T-helper 1 cell treated with Interleukin-12 subunit alpha and Interleukin-12 subunit beta and Interleukin-4 antibody, amounts not matched to agents 30 μg/mL and 1 μg/mL, for 36 hours (primary cell): ENCODE measurements around the gene NTN1.

ENCODE experiments used
- H3K27ac Mint-ChIP-seq: one replicate; pipeline ENCODE4 v1.8.0; 2021; ENCODE audit warnings: mild to moderate bottlenecking, mixed read lengths
- H3K27me3 Mint-ChIP-seq: one replicate; pipeline ENCODE4 v1.8.0; 2021; ENCODE audit warnings: low read depth, mixed read lengths
- H3K36me3 Mint-ChIP-seq: one replicate; pipeline ENCODE4 v1.8.0; 2021; ENCODE audit warnings: low read depth, mixed read lengths
- H3K4me1 Mint-ChIP-seq: one replicate; pipeline ENCODE4 v1.8.0; 2021; ENCODE audit warnings: low read depth, mixed read lengths
- H3K4me3 Mint-ChIP-seq: one replicate; pipeline ENCODE4 v1.8.0; 2021; ENCODE audit warnings: mild to moderate bottlenecking, moderate library complexity, mixed read lengths
- H3K9me3 Mint-ChIP-seq: one replicate; pipeline ENCODE4 v1.8.0; 2021; ENCODE audit warnings: mixed read lengths

The NTN1 gene

GRCh38 chr17:9211133-9211765 is 189.9 kb downstream of the NTN1 start:
- Mint-ChIP-seq H3K27ac (no peak overlapping the region), H3K4me3 (no peak overlapping the region), H3K9me3 (peaks cover 21% of the 10 kb centered on the region), H3K36me3 (no peaks in the 10 kb centered on the region), H3K27me3 (no peaks in the 10 kb centered on the region), H3K4me1 (no peaks in the 10 kb centered on the region)

- Mint-ChIP-seq H3K4me1 (no peaks in the 10 kb centered on the region), H3K27me3 (no peaks in the 10 kb centered on the region)
These were observed 191.3 kb downstream of the NTN1 start for GRCh38 chr17:9212376-9213302.

GRCh38 chr17:9213303-9213640 is 192.0 kb downstream of the NTN1 start:
- H3K36me3 Mint-ChIP-seq: peaks cover 1% of the 10 kb centered on the region

More at GRCh38 chr17:9212376-9213302, 191.3 kb downstream of the NTN1 start:
- peaks cover 28% of the 10 kb centered on the region for H3K9me3 Mint-ChIP-seq
- no peak overlapping the region for H3K27ac Mint-ChIP-seq
- H3K36me3 Mint-ChIP-seq: peaks cover 1% of the 10 kb centered on the region
- H3K4me3 Mint-ChIP-seq: no peak overlapping the region

GRCh38 chr17:9215465-9215864 is 194.2 kb downstream of the NTN1 start:
- Mint-ChIP-seq H3K4me3 (no peak overlapping the region), H3K36me3 (peaks cover 1% of the 10 kb centered on the region), H3K27me3 (no peaks in the 10 kb centered on the region), H3K4me1 (no peaks in the 10 kb centered on the region), H3K9me3 (peaks cover 28% of the 10 kb centered on the region), H3K27ac (no peak overlapping the region)

More at GRCh38 chr17:9213303-9213640, 192.0 kb downstream of the NTN1 start:
- Mint-ChIP-seq H3K9me3 (peaks cover 28% of the 10 kb centered on the region), H3K4me1 (no peaks in the 10 kb centered on the region), H3K4me3 (no peak overlapping the region), H3K27me3 (no peaks in the 10 kb centered on the region), H3K27ac (no peak overlapping the region)

- Mint-ChIP-seq H3K27me3 (no peaks in the 10 kb centered on the region), H3K4me1 (no peaks in the 10 kb centered on the region), H3K9me3 (peaks cover 28% of the 10 kb centered on the region), H3K4me3 (no peak overlapping the region), H3K36me3 (peaks cover 1% of the 10 kb centered on the region), H3K27ac (no peak overlapping the region)
These were observed 196.1 kb downstream of the NTN1 start for GRCh38 chr17:9217151-9218056.

GRCh38 chr17:9218064-9218635 is 196.8 kb downstream of the NTN1 start:
- Mint-ChIP-seq H3K9me3 (peaks cover 28% of the 10 kb centered on the region), H3K36me3 (peaks cover 1% of the 10 kb centered on the region), H3K27me3 (no peaks in the 10 kb centered on the region), H3K27ac (no peak overlapping the region), H3K4me3 (no peak overlapping the region), H3K4me1 (no peaks in the 10 kb centered on the region)

- Mint-ChIP-seq H3K9me3 (peaks cover 24% of the 10 kb centered on the region), H3K27me3 (no peaks in the 10 kb centered on the region), H3K36me3 (peaks cover 1% of the 10 kb centered on the region), H3K27ac (no peak overlapping the region), H3K4me1 (no peaks in the 10 kb centered on the region), H3K4me3 (no peak overlapping the region)
These were observed 197.6 kb downstream of the NTN1 start for GRCh38 chr17:9218911-9219310.

- Mint-ChIP-seq H3K27ac (no peak overlapping the region), H3K9me3 (peaks cover 22% of the 10 kb centered on the region), H3K4me1 (no peaks in the 10 kb centered on the region), H3K4me3 (no peak overlapping the region), H3K36me3 (peaks cover 1% of the 10 kb centered on the region), H3K27me3 (no peaks in the 10 kb centered on the region)
These were observed 198.5 kb downstream of the NTN1 start for GRCh38 chr17:9219631-9220397.

- peaks cover 14% of the 10 kb centered on the region for H3K9me3 Mint-ChIP-seq
- H3K27ac Mint-ChIP-seq: no peak overlapping the region
- H3K27me3 Mint-ChIP-seq: no peaks in the 10 kb centered on the region
- peaks cover 1% of the 10 kb centered on the region for H3K36me3 Mint-ChIP-seq
- no peak overlapping the region for H3K4me3 Mint-ChIP-seq
- H3K4me1 Mint-ChIP-seq: no peaks in the 10 kb centered on the region
These were observed 199.3 kb downstream of the NTN1 start for GRCh38 chr17:9220398-9221146.

GRCh38 chr17:9221147-9221921 is 200.0 kb downstream of the NTN1 start:
- Mint-ChIP-seq H3K36me3 (peaks cover 1% of the 10 kb centered on the region), H3K27me3 (no peaks in the 10 kb centered on the region), H3K9me3 (peaks cover 6% of the 10 kb centered on the region), H3K27ac (no peak overlapping the region), H3K4me1 (no peaks in the 10 kb centered on the region), H3K4me3 (no peak overlapping the region)

- no peak overlapping the region for H3K4me3 Mint-ChIP-seq
- H3K27ac Mint-ChIP-seq: no peak overlapping the region
- no peaks in the 10 kb centered on the region for H3K4me1 Mint-ChIP-seq
These were observed 200.5 kb downstream of the NTN1 start for GRCh38 chr17:9221922-9222180.

GRCh38 chr17:9223531-9223930 is 202.2 kb downstream of the NTN1 start:
- Mint-ChIP-seq H3K4me3 (no peak overlapping the region), H3K9me3 (no peaks in the 10 kb centered on the region), H3K27ac (no peak overlapping the region), H3K4me1 (no peaks in the 10 kb centered on the region), H3K27me3 (no peaks in the 10 kb centered on the region), H3K36me3 (no peaks in the 10 kb centered on the region)

More at GRCh38 chr17:9221922-9222180, 200.5 kb downstream of the NTN1 start:
- Mint-ChIP-seq H3K27me3 (no peaks in the 10 kb centered on the region), H3K36me3 (peaks cover 1% of the 10 kb centered on the region), H3K9me3 (peaks cover 4% of the 10 kb centered on the region)

- H3K9me3 Mint-ChIP-seq: no peaks in the 10 kb centered on the region
These were observed 203.2 kb downstream of the NTN1 start for GRCh38 chr17:9224485-9224884.

More at GRCh38 chr17:9224485-9224884, 203.2 kb downstream of the NTN1 start:
- H3K4me1 Mint-ChIP-seq: no peaks in the 10 kb centered on the region
- H3K27me3 Mint-ChIP-seq: no peaks in the 10 kb centered on the region
- no peak overlapping the region for H3K4me3 Mint-ChIP-seq
- H3K36me3 Mint-ChIP-seq: no peaks in the 10 kb centered on the region
- no peak overlapping the region for H3K27ac Mint-ChIP-seq
